Endodermal cell (in vitro differentiated cells): ENCODE results near the gene ADNP. TPM values are rescaled to one million over a fixed set of nuclear protein-coding genes. Genes with fewer than 3 reads are reported as not detected.

ENCODE experiments used
- DNase-seq: peaks from one replicate; pipeline ENCODE4 v3.0.0-alpha.2; 2017
- H3K27ac ChIP-seq: 2 replicates; pipeline ENCODE4 v1.5.1; 2013; ENCODE audit warnings: mild to moderate bottlenecking, low read depth, low read length, moderate library complexity
- H3K27me3 ChIP-seq: 2 replicates; pipeline ENCODE4 v1.6.1; 2013; ENCODE audit warnings: mild to moderate bottlenecking, low read length, moderate library complexity; ENCODE audit not compliant: insufficient read depth, control insufficient read depth, poor library complexity, severe bottlenecking
- H3K36me3 ChIP-seq: 2 replicates; pipeline ENCODE4 v1.7.0; 2013; ENCODE audit warnings: mild to moderate bottlenecking, low read length, moderate library complexity; ENCODE audit not compliant: control insufficient read depth, insufficient read depth
- H3K4me1 ChIP-seq: one replicate; pipeline ENCODE4 v1.7.0; 2013; ENCODE audit warnings: low read length; ENCODE audit not compliant: control insufficient read depth, insufficient read depth
- H3K4me3 ChIP-seq: 2 replicates; pipeline ENCODE4 v1.5.1; 2013; ENCODE audit warnings: mild to moderate bottlenecking, low read length, moderate library complexity
- H3K9ac ChIP-seq: 2 replicates; pipeline ENCODE4 v1.6.1; 2013; ENCODE audit warnings: mild to moderate bottlenecking, low read length, moderate library complexity; ENCODE audit not compliant: poor library complexity, severe bottlenecking; ENCODE audit errors: extremely low read depth
- H3K9me3 ChIP-seq: 2 replicates; pipeline ENCODE4 v1.6.1; 2013; ENCODE audit warnings: mild to moderate bottlenecking, low read length, moderate library complexity; ENCODE audit not compliant: control insufficient read depth
- H3K27ac Mint-ChIP-seq: 2 replicates; pipeline ENCODE4 v1.8.0; 2020; ENCODE audit warnings: mixed read lengths
- H3K27me3 Mint-ChIP-seq: 2 replicates; pipeline ENCODE4 v1.8.0; 2021; ENCODE audit warnings: mild to moderate bottlenecking, mixed read lengths; ENCODE audit not compliant: insufficient read depth
- H3K36me3 Mint-ChIP-seq: 2 replicates; pipeline ENCODE4 v1.8.0; 2020; ENCODE audit warnings: low read depth, mixed read lengths
- H3K4me1 Mint-ChIP-seq: 2 replicates; pipeline ENCODE4 v1.8.0; 2020; ENCODE audit warnings: mixed read lengths
- H3K4me3 Mint-ChIP-seq: 2 replicates; pipeline ENCODE4 v1.8.0; 2020; ENCODE audit warnings: mild to moderate bottlenecking, moderate library complexity, mixed read lengths
- H3K9me3 Mint-ChIP-seq: 2 replicates; pipeline ENCODE4 v1.8.0; 2020; ENCODE audit warnings: mild to moderate bottlenecking, mixed read lengths
- WGBS, 2 experiments: methylation state at CpG; one replicate each; pipeline versions ENCODE4 v1.1.5 to v1.1.7; 2013; ENCODE audit warnings: missing lambda C conversion rate in 2 of 2, mixed read lengths in 1 of 2; ENCODE audit not compliant: insufficient coverage in 1 of 2, insufficient read length in 1 of 2; 5-methylcytosine and 5-hydroxymethylcytosine counted together
- total RNA-seq, 2 donors: library from RNA; stranded (reverse); fragmentation: NEBNext Ultra II Directional in 1 of 2; extraction: Animal tissue kit (Norgen Biotek cat#: 25700) in 1 of 2; gene quantifications; 2 replicates in 1 of 2; 3 replicates in 1 of 2; pipeline ENCODE4 v1.2.1, GENCODE V29; 2021
- TF ChIP-seq, protein P1 (sequence below): fragments of 200-600 bp; sonication (generic); conservative IDR thresholded peaks from 2 replicates; pipeline ENCODE4 v1.5.0; 2021; ENCODE audit warnings: antibody characterized with exemption, mild to moderate bottlenecking

Gene ADNP
- total RNA-seq, 2 donors from 2014 or later, result 136 to 152 TPM

- DNase-seq, result no peak
- H3K36me3 Mint-ChIP-seq, result peaks cover 57% of the 10 kb centered on the region
- H3K9me3 Mint-ChIP-seq, result no peaks in the 10 kb centered on the region
- H3K27ac ChIP-seq, result no peak overlapping the region
- H3K9ac ChIP-seq, result no peak overlapping the region
- TF ChIP-seq, protein P1, sequence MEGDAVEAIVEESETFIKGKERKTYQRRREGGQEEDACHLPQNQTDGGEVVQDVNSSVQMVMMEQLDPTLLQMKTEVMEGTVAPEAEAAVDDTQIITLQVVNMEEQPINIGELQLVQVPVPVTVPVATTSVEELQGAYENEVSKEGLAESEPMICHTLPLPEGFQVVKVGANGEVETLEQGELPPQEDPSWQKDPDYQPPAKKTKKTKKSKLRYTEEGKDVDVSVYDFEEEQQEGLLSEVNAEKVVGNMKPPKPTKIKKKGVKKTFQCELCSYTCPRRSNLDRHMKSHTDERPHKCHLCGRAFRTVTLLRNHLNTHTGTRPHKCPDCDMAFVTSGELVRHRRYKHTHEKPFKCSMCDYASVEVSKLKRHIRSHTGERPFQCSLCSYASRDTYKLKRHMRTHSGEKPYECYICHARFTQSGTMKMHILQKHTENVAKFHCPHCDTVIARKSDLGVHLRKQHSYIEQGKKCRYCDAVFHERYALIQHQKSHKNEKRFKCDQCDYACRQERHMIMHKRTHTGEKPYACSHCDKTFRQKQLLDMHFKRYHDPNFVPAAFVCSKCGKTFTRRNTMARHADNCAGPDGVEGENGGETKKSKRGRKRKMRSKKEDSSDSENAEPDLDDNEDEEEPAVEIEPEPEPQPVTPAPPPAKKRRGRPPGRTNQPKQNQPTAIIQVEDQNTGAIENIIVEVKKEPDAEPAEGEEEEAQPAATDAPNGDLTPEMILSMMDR, result no peak
- H3K27me3 ChIP-seq, result no peaks in the 10 kb centered on the region
- peak overlapping the region; percentile 89 for H3K4me3 ChIP-seq
- no peak overlapping the region for H3K27ac Mint-ChIP-seq
- no peak overlapping the region for H3K4me3 Mint-ChIP-seq
- H3K9me3 ChIP-seq, result no peaks in the 10 kb centered on the region
- H3K4me1 Mint-ChIP-seq, result peaks cover 45% of the 10 kb centered on the region
- H3K4me1 ChIP-seq, result peaks cover 10% of the 10 kb centered on the region
- no peaks in the 10 kb centered on the region for H3K27me3 Mint-ChIP-seq
- 86% methylated on average over 1 of the region's 1 CpG; no CpG with 5 or more reads in 1 of the 2 experiments for WGBS, 2 experiments
- H3K36me3 ChIP-seq, result peaks cover 74% of the 10 kb centered on the region
Measured at GRCh38 chr20:50926530-50926929, 4.7 kb downstream of the ADNP start.

- WGBS, 2 experiments, result 67 to 89% methylated on average over 1 to 2 of the region's 2 CpGs
- peaks cover 54% of the 10 kb centered on the region for H3K36me3 Mint-ChIP-seq
Measured at GRCh38 chr20:50924261-50924920, 6.8 kb downstream of the ADNP start.

DNA sequence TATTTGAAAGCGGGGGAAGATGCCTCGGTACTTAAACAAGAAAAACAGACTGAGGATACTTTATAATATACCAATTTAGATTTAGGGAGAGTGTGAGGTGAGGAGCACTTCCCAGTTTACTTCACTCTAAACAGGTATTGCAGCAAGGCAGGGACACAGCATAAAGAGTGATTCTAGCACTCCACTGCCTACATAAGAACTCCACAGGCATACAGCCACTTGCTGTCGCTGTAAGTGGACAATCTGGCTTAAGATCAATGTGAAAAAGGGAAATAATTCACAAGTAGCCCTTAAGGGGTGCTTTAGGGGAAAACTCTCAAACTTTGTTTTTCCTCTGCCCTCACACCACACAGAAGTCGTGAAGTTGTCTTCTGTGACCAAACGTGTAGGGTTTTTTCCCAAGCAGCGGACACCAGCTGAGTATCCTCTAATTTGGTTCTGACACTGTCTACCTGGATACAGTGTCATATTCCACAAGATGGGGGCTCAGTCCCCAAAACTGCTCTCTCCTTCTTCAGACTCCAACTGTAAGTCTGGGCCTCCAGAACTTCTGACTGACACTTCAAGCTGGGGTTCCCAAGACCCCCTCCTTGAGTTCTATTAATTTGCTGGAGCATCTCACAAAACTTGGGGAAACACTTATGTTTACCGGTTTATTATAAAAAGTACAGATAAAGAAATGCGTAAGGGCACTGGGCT is 9.3 kb downstream of the ADNP start:
- H3K9me3 Mint-ChIP-seq, result no peaks in the 10 kb centered on the region
- H3K36me3 Mint-ChIP-seq, result peaks cover 36% of the 10 kb centered on the region
- TF ChIP-seq, protein P1, result no peak
- H3K27me3 ChIP-seq, result no peaks in the 10 kb centered on the region
- no peaks in the 10 kb centered on the region for H3K27me3 Mint-ChIP-seq
- 95 to 100% methylated on average over 5 to 8 of the region's 8 CpGs for WGBS, 2 experiments
- H3K4me1 Mint-ChIP-seq, result peaks cover 48% of the 10 kb centered on the region
- DNase-seq, result no peak
- H3K36me3 ChIP-seq, result peaks cover 91% of the 10 kb centered on the region
- no peak overlapping the region for H3K4me3 ChIP-seq
- peak overlapping the region; percentile 82 for H3K27ac Mint-ChIP-seq
- no peak overlapping the region for H3K4me3 Mint-ChIP-seq
- no peaks in the 10 kb centered on the region for H3K9me3 ChIP-seq
- no peak overlapping the region for H3K9ac ChIP-seq
- H3K27ac ChIP-seq, result no peak overlapping the region
- H3K4me1 ChIP-seq, result peaks cover 7% of the 10 kb centered on the region

More at GRCh38 chr20:50924261-50924920, 6.8 kb downstream of the ADNP start:
- Histone ChIP-seq H3K4me3 (no peak overlapping the region), H3K27me3 (no peaks in the 10 kb centered on the region), H3K36me3 (peaks cover 90% of the 10 kb centered on the region), H3K9ac (no peak overlapping the region), H3K9me3 (no peaks in the 10 kb centered on the region), H3K4me1 (peaks cover 12% of the 10 kb centered on the region), H3K27ac (no peak overlapping the region)
- TF ChIP-seq, protein P1, result no peak
- Mint-ChIP-seq H3K4me3 (no peak overlapping the region), H3K27me3 (no peaks in the 10 kb centered on the region), H3K27ac (peak overlapping the region; percentile 75), H3K9me3 (no peaks in the 10 kb centered on the region), H3K4me1 (peaks cover 57% of the 10 kb centered on the region)
- DNase-seq, result no peak
